Uterus (tissue), 2 donors: ENCODE results near the gene WWOX.

Experiments used
- POLR2A ChIP-seq, 2 donors: fragments of 450-650 bp; IDR thresholded peaks; one replicate each; pipeline ENCODE4 v1.6.1; 2016; ENCODE audit warnings: antibody characterized with exemption in 2 of 2, mild to moderate bottlenecking in 1 of 2, moderate library complexity in 1 of 2
- TF ChIP-seq, protein P1 (sequence below), 4 experiments: fragments of 200-600 bp in 2 of 4; fragments of 450-650 bp in 2 of 4; sonication (generic) in 2 of 4; IDR thresholded peaks; one replicate each; pipeline ENCODE4 v1.5.1; 2016 to 2019; ENCODE audit warnings: antibody characterized with exemption in 4 of 4, mild to moderate bottlenecking in 2 of 4, moderate library complexity in 1 of 4

DNA sequence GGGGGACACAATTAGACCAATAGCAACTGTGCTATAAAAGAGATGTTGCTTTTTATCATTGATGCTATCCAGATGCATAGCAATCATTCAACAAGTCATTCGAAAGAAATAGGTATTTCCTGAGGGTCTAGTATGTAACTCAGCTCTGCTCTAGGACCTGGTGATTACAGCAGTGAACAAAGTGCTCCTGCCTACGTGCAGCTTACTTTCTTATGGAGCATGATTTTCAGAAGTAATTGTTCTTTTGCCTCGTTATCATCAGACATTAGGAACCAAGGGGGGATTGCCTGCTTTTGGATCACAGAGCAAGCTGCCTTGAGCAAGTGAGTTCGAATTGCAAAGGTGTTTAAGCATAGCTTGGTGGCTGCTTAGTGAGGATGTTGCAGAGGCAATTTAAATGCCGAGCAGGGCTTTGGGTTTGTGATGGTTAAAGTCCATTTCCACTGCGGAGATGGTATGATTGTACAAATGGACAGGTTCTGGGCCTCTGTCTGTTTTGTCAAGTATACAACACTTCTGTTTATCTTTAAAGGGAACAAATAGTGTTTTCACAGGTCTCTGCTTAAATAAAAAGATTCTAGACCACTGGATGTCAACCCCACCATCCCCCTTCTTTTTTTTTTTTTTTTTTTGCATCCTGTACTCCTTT is 41.5 kb downstream of the WWOX start:
- TF ChIP-seq, protein P1, sequence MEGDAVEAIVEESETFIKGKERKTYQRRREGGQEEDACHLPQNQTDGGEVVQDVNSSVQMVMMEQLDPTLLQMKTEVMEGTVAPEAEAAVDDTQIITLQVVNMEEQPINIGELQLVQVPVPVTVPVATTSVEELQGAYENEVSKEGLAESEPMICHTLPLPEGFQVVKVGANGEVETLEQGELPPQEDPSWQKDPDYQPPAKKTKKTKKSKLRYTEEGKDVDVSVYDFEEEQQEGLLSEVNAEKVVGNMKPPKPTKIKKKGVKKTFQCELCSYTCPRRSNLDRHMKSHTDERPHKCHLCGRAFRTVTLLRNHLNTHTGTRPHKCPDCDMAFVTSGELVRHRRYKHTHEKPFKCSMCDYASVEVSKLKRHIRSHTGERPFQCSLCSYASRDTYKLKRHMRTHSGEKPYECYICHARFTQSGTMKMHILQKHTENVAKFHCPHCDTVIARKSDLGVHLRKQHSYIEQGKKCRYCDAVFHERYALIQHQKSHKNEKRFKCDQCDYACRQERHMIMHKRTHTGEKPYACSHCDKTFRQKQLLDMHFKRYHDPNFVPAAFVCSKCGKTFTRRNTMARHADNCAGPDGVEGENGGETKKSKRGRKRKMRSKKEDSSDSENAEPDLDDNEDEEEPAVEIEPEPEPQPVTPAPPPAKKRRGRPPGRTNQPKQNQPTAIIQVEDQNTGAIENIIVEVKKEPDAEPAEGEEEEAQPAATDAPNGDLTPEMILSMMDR (IDR thresholded peaks at IDR 0.05), result no peak
- no peak for TF ChIP-seq POLR2A (IDR thresholded peaks at IDR 0.05)
